ENCODE data around the gene ATP10A.
"Not testable (repeated sequence)": the region's sequence is repeated elsewhere in the genome, so short reads cannot be mapped to it uniquely, and the experiment has no call there.

ATP10A gene

DNA sequence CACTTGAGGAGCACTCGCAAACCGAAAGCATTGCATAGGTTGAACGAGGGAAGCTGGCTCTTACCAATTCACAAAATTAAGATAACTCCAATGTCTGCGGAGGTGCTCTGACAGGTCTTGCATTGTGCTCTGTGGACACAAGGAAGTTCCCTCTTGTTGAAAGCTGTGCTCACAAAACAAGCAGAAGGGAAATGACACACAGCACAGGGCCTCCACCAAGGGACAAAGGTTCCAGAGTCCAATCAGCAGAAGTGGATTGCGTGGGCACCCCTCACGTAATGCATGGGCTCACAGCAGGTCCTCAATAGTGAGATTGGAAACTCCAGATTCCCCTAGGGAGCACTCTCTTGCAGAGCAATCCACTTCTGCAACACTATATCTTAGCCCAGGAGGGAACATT lies 89.9 kb downstream of the ATP10A start:
- H3K4me2 ChIP-seq = no peak overlapping the region
- H4K20me1 ChIP-seq (ENCODE audit: insufficient read depth) = no peaks in the 10 kb centered on the region
- H3K36me3 ChIP-seq (ENCODE audit: insufficient read depth) = no peaks in the 10 kb centered on the region
- TF ChIP-seq, protein P1, sequence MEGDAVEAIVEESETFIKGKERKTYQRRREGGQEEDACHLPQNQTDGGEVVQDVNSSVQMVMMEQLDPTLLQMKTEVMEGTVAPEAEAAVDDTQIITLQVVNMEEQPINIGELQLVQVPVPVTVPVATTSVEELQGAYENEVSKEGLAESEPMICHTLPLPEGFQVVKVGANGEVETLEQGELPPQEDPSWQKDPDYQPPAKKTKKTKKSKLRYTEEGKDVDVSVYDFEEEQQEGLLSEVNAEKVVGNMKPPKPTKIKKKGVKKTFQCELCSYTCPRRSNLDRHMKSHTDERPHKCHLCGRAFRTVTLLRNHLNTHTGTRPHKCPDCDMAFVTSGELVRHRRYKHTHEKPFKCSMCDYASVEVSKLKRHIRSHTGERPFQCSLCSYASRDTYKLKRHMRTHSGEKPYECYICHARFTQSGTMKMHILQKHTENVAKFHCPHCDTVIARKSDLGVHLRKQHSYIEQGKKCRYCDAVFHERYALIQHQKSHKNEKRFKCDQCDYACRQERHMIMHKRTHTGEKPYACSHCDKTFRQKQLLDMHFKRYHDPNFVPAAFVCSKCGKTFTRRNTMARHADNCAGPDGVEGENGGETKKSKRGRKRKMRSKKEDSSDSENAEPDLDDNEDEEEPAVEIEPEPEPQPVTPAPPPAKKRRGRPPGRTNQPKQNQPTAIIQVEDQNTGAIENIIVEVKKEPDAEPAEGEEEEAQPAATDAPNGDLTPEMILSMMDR (conservative IDR thresholded peaks at IDR 0.05; ENCODE audit: low read depth, low read length) = no peak
- no peak overlapping the region for H3K9ac ChIP-seq
- no peaks in the 10 kb centered on the region for H3K79me2 ChIP-seq (ENCODE audit: insufficient read depth, low read depth)
- no peak overlapping the region for H2AFZ ChIP-seq (ENCODE audit: low read depth)
- H3K27ac ChIP-seq = no peak overlapping the region
- no peak overlapping the region for H3K4me3 ChIP-seq (IDR thresholded peaks at IDR 0.05; ENCODE audit: insufficient read depth, low read depth, low read length)
- H3K27me3 ChIP-seq (ENCODE audit: insufficient read depth, low read depth) = no peaks in the 10 kb centered on the region
- no peaks in the 10 kb centered on the region for H3K4me1 ChIP-seq (ENCODE audit: low read depth, poor library complexity, severe bottlenecking)

DNA sequence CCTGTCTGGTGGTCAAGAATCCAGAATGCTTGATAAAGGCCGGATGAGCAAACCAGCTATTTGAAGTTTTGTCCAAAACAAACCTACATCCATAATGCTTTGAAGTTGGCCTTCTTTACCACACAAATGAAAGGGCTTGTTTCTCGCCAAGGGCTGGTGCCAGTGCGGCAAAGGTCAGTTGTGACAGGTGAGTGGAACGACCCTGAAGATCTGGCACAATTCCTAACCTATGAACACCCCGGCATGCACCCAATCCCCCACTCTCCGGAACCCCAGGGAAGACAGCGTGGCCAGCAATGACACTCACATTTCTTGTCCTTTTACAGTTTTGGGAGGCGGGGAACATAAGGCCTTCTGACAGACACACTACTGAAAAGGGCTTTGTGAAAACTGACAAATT lies 90.6 kb downstream of the ATP10A start:
- no peak overlapping the region for H3K4me2 ChIP-seq
- no peaks in the 10 kb centered on the region for H3K36me3 ChIP-seq (ENCODE audit: insufficient read depth)
- H2AFZ ChIP-seq (ENCODE audit: low read depth) = no peak overlapping the region
- H3K9ac ChIP-seq = no peak overlapping the region
- no peaks in the 10 kb centered on the region for H3K27me3 ChIP-seq (ENCODE audit: insufficient read depth, low read depth)
- H3K4me1 ChIP-seq (ENCODE audit: low read depth, poor library complexity, severe bottlenecking) = no peaks in the 10 kb centered on the region
- H4K20me1 ChIP-seq (ENCODE audit: insufficient read depth) = no peaks in the 10 kb centered on the region
- no peak overlapping the region for H3K4me3 ChIP-seq (IDR thresholded peaks at IDR 0.05; ENCODE audit: insufficient read depth, low read depth, low read length)
- no peaks in the 10 kb centered on the region for H3K79me2 ChIP-seq (ENCODE audit: insufficient read depth, low read depth)
- TF ChIP-seq, protein P1 (conservative IDR thresholded peaks at IDR 0.05; ENCODE audit: low read depth, low read length) = no peak
- H3K27ac ChIP-seq = no peak overlapping the region

DNA sequence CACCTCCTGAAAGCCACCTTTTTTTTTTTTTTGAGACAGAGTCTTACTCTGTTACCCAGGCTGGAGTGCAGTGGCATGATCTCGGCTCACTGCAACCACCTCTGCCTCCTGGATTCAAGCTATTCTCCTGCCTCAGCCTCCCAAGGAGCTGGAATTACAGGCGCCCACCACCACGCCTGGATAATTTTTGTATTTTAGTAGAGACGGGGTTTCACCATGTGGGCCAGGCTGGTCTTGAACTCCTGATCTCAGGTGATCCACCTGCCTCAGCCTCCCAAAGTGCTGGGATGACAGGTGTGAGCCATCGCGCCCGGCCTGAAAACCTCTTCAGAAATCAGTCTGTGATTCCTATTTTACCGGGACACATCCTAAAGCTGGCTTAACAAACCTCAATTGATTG lies 91.4 kb downstream of the ATP10A start:
- H3K79me2 ChIP-seq (ENCODE audit: insufficient read depth, low read depth); H3K27me3 ChIP-seq (ENCODE audit: insufficient read depth, low read depth); H3K27ac ChIP-seq; H3K36me3 ChIP-seq (ENCODE audit: insufficient read depth); H3K4me1 ChIP-seq (ENCODE audit: low read depth, poor library complexity, severe bottlenecking); H3K4me2 ChIP-seq; H3K9ac ChIP-seq; H4K20me1 ChIP-seq (ENCODE audit: insufficient read depth); H3K4me3 ChIP-seq (IDR thresholded peaks at IDR 0.05; ENCODE audit: insufficient read depth, low read depth, low read length); H2AFZ ChIP-seq (ENCODE audit: low read depth): not testable (repeated sequence)

DNA sequence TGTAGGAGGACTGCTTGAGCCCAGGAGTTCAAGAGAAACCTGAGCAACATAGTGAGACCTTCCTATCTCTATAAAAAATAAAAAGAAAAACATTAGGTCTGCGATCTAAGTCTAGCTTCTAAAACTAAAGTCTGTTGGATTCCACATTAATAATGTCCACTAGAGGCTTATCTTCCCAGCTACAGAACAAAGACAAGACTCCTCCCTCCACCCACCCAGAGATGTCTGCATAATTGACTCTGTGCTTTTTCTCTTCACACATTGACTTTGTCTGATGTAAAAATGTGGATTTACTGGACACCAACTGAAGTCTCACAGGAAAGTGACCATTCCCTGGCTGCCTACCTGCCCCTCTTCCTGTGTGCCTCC lies 91.8 kb downstream of the ATP10A start:
- H3K36me3 ChIP-seq (ENCODE audit: insufficient read depth) = no peaks in the 10 kb centered on the region
- TF ChIP-seq, protein P1 (conservative IDR thresholded peaks at IDR 0.05; ENCODE audit: low read depth, low read length) = no peak
- no peak overlapping the region for H3K9ac ChIP-seq
- H2AFZ ChIP-seq (ENCODE audit: low read depth) = no peak overlapping the region
- no peaks in the 10 kb centered on the region for H3K27me3 ChIP-seq (ENCODE audit: insufficient read depth, low read depth)
- H4K20me1 ChIP-seq (ENCODE audit: insufficient read depth) = no peaks in the 10 kb centered on the region
- H3K27ac ChIP-seq = no peak overlapping the region
- H3K4me2 ChIP-seq = no peak overlapping the region
- no peaks in the 10 kb centered on the region for H3K79me2 ChIP-seq (ENCODE audit: insufficient read depth, low read depth)
- H3K4me1 ChIP-seq (ENCODE audit: low read depth, poor library complexity, severe bottlenecking) = no peaks in the 10 kb centered on the region
- no peak overlapping the region for H3K4me3 ChIP-seq (IDR thresholded peaks at IDR 0.05; ENCODE audit: insufficient read depth, low read depth, low read length)

DNA sequence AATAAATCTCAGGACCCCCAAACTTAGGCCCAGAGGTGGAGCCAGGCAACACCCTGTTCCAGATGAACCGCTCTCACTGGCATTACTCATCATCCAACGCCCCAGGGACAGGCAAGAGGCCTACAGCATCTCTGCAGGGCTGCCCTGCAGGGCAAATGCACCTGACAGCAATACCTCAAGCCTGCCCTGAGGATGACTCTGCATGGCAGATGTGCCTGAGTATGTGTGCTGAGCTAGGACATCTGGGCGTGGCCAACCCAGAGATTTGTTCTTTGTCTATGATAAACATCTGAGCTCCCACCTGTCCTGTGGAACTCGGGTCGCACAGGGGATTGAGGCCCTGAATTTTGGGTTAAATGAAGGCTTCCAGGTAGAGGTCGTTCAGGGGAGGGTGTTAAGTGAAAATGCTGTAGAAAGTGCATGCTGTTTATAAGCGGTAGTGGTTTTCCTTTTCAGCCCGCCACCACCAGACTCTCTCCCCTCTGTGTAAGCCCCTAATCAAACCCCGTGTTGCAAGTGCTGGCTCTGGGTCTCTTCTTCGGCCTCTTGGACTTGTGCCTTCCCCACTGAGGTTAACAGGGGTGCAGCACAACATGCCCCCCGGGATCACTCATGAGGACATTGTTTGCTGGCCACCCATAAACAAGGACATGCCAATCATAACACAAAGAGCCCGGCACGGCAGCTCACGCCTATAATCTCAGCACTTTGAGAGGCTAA lies 92.3 kb downstream of the ATP10A start:
- H3K27me3 ChIP-seq (ENCODE audit: insufficient read depth, low read depth) = no peaks in the 10 kb centered on the region
- no peak overlapping the region for H3K27ac ChIP-seq
- no peaks in the 10 kb centered on the region for H4K20me1 ChIP-seq (ENCODE audit: insufficient read depth)
- H3K4me3 ChIP-seq (IDR thresholded peaks at IDR 0.05; ENCODE audit: insufficient read depth, low read depth, low read length) = no peak overlapping the region
- H3K9ac ChIP-seq = no peak overlapping the region
- H3K36me3 ChIP-seq (ENCODE audit: insufficient read depth) = no peaks in the 10 kb centered on the region
- H3K4me1 ChIP-seq (ENCODE audit: low read depth, poor library complexity, severe bottlenecking) = no peaks in the 10 kb centered on the region
- H3K4me2 ChIP-seq = no peak overlapping the region
- H2AFZ ChIP-seq (ENCODE audit: low read depth) = no peak overlapping the region
- TF ChIP-seq, protein P1 (conservative IDR thresholded peaks at IDR 0.05; ENCODE audit: low read depth, low read length) = no peak
- no peaks in the 10 kb centered on the region for H3K79me2 ChIP-seq (ENCODE audit: insufficient read depth, low read depth)
